IPS-18a (cell line): ENCODE measurements around the gene ACSS1.

Experiments
- H3K27ac ChIP-seq: one replicate; pipeline ENCODE4 v1.5.1; 2013; ENCODE audit warnings: low read length
- H3K27me3 ChIP-seq: one replicate; pipeline ENCODE4 v1.6.1; 2013; ENCODE audit warnings: mild to moderate bottlenecking, low read length; ENCODE audit not compliant: control insufficient read depth, insufficient read depth
- H3K36me3 ChIP-seq: one replicate; pipeline ENCODE4 v1.6.1; 2013; ENCODE audit warnings: low read depth, low read length; ENCODE audit not compliant: control insufficient read depth
- H3K4me1 ChIP-seq: one replicate; pipeline ENCODE4 v1.6.1; 2013; ENCODE audit warnings: low read depth, low read length; ENCODE audit not compliant: control insufficient read depth
- H3K4me3 ChIP-seq: one replicate; pipeline ENCODE4 v1.5.1; 2013; ENCODE audit warnings: low read length
- H3K9ac ChIP-seq: one replicate; pipeline ENCODE4 v1.6.1; 2013; ENCODE audit warnings: mild to moderate bottlenecking, low read length, moderate library complexity
- H3K9me3 ChIP-seq: one replicate; pipeline ENCODE4 v1.6.1; 2013; ENCODE audit warnings: low read depth, low read length; ENCODE audit not compliant: control insufficient read depth

Gene ACSS1

DNA sequence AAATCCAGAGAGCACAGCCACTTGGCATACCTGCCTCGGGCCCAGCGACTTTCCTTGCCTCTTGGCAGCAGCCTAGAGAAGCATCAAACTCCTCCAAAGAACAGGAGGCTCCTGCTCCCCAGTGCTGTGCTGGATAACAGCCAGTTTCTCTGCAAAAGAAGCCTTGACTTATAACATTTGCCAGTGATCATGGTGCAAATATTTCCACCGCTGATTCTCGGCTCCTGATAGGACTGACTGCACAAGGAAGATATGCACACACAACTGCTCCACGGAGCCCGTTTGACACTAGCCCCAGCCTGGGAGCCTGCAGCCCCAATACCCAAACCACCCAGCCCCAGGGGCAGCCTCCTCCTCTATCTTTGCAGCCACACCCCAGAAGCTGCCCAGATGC, 17.5 kb downstream of the ACSS1 start:
- Histone ChIP-seq H3K9ac (no peak overlapping the region), H3K36me3 (no peaks in the 10 kb centered on the region), H3K27ac (no peak overlapping the region), H3K9me3 (no peaks in the 10 kb centered on the region), H3K4me3 (no peak overlapping the region), H3K27me3 (no peaks in the 10 kb centered on the region), H3K4me1 (no peaks in the 10 kb centered on the region)

DNA sequence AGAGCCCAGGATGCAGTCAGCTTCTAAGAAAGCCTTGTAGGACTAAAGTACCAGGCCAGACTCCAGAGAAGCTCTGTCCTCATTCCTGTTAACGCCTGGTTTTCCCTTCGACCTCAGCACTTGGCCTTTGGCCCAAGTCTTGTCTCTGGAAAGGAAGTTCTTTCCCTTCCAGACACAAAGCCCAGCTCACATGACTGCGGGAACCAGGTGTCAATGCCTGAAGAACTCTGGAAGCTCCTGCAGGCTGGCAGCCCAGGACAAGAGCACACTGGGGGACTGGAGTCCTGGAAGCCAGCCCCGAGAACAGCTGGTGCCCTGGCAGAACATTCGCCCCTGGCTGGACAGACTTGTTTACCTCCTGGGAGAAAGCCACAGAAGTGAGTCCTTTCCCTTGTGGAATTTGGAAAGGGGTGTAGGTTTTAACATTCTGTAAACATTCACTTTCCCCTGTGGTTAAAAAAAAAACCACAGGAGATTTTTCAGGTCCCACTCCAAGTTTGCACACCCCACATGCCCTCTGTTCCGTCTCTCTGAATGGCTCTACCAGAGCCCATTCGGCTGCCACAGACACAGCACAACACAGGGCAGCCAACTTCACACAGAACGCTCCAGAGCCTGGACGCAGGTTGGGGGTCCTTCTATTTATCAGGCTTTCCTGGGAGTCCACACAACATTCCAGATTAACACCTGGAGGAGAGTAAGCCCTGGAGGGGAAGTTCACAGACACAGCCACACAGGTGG, 18.1 kb downstream of the ACSS1 start:
- H3K9ac ChIP-seq, result no peak overlapping the region
- H3K36me3 ChIP-seq, result no peaks in the 10 kb centered on the region
- no peak overlapping the region for H3K4me3 ChIP-seq
- no peak overlapping the region for H3K27ac ChIP-seq
- H3K9me3 ChIP-seq, result no peaks in the 10 kb centered on the region
- no peaks in the 10 kb centered on the region for H3K27me3 ChIP-seq
- no peaks in the 10 kb centered on the region for H3K4me1 ChIP-seq

DNA sequence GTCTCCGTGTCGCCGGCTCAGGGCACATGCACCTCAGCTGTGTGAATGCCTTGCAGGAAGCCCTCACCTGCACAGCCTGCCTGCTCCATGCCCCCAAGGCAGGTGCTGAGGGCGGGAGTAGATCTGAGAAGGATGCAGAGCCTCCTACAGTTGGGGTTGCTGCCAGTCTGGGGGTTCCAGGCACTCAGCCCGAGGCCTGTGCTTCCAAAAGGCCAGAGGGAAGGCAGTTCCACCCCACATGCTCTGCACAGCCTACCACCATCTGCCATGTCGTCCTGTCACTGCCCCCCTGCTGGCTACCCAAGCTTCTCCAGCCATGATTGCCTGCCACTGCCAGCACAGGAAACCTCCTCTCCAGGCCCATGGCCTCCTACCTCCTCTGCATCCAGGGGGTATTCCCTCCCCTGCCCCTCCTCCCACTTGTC, 19.3 kb downstream of the ACSS1 start:
- H3K36me3 ChIP-seq, result no peaks in the 10 kb centered on the region
- H3K4me1 ChIP-seq, result no peaks in the 10 kb centered on the region
- no peak overlapping the region for H3K9ac ChIP-seq
- H3K9me3 ChIP-seq, result no peaks in the 10 kb centered on the region
- no peak overlapping the region for H3K27ac ChIP-seq
- no peak overlapping the region for H3K4me3 ChIP-seq
- no peaks in the 10 kb centered on the region for H3K27me3 ChIP-seq

DNA sequence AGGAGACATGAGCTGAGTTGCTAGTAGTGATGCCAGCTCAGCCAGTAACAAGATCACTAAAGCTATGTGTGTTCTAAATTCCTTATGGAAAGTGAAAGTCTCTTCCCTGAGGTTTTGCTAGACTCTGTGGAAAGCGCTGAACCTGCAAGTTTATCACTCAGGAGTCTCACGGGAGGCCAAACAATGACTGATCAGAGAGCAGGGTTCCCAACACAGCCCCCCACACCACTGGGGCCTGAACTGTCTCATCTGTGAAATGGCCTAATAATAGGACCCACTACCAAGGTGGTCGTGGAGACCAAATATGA, 19.9 kb downstream of the ACSS1 start:
- H3K9ac ChIP-seq, result no peak overlapping the region

DNA sequence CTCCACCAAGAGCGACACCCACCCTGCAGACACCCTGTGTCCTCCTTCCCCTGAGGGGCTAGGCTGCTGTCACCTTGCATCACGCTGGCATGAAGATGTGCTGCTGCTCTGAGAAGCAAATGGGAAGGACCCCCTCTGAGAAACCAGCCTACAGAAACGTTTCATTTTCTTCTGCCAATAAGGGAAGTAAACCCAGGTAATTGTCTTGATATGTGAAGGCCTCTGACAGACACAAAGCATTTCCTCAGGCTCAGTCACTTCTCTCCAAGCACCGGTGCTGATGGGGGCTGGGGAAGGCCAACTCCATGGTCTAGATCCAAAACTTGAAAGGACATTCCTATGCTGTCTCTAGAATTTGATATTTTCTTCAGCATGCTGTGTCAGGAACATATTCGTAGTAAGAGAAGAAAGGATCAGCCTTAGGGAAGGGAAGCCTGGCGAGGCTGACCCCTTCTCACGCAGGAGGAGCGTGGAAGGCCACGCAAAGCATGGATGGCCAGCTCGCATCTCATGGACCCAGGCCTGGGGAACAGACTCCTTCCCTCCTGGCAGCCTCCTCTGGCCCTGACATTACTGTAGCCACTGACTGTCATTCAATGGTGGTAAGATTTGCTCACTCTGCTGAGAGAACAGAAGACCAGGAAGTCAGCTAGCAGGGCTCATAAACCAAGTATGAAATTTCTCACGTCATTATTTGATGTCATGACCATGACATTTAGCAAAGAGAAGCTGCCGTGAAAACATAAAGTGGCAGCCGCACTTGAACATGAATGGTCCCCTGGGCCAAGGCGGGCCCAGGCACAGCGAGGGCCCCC, 20.4 kb downstream of the ACSS1 start:
- no peaks in the 10 kb centered on the region for H3K9me3 ChIP-seq
- H3K36me3 ChIP-seq, result no peaks in the 10 kb centered on the region
- H3K4me1 ChIP-seq, result no peaks in the 10 kb centered on the region
- no peak overlapping the region for H3K4me3 ChIP-seq
- H3K27me3 ChIP-seq, result no peaks in the 10 kb centered on the region
- H3K9ac ChIP-seq, result no peak overlapping the region
- H3K27ac ChIP-seq, result no peak overlapping the region

More for the DNA sequence above, 19.9 kb downstream of the ACSS1 start:
- Histone ChIP-seq H3K9me3 (no peaks in the 10 kb centered on the region), H3K4me3 (no peak overlapping the region), H3K36me3 (no peaks in the 10 kb centered on the region), H3K4me1 (no peaks in the 10 kb centered on the region), H3K27me3 (no peaks in the 10 kb centered on the region), H3K27ac (no peak overlapping the region)

DNA sequence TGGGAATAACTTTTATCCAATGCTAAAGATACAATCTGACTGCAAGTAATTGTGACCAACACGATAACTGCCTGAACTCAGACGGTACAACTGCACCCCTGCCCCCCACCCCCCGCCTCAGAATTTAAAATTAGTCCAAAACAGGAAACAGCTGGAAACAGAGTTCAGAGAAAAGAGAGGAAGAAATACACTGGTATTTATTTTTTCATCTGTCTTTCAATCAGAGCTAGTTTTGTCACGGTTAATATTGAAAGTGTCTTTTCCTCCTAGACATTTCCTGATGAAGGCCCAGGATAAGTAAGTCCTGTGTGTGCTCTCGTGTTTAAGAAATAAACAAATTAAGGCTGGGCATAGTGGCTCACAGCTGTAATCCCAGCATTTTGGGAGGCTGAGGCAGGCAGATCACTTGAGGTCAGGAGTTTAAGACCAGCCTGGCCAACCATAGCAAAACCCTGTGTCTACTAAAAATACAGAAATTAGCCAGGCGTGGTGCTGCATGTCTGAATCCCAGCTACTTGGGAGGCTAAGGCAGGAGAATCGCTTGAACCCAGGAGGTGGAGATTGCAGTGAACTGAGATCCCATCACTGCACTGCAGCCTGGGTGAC, 21.5 kb downstream of the ACSS1 start:
- Histone ChIP-seq H3K4me1 (no peaks in the 10 kb centered on the region), H3K36me3 (no peaks in the 10 kb centered on the region), H3K27me3 (no peaks in the 10 kb centered on the region), H3K27ac (no peak overlapping the region), H3K4me3 (no peak overlapping the region), H3K9ac (no peak overlapping the region), H3K9me3 (no peaks in the 10 kb centered on the region)

DNA sequence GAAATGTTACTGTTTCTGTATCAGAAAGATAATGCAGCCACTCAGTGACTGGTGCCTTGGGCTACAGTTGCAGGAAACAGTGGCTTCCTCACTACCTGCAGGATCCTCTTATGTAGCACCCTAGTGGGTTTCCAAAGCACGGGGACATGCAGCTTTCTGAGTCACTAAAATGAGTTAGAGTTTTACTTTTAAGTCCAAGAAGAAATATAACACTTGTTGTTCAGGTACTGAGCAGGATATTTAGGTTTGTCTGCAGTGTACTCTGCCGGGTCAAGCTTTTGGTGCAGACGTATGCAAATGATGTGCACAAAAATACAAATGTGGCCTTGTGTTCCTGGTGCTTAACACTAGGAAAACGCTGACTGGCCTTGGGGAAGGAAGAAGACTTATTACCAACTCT, 22.0 kb downstream of the ACSS1 start:
- no peak overlapping the region for H3K4me3 ChIP-seq
- H3K4me1 ChIP-seq, result no peaks in the 10 kb centered on the region
- no peaks in the 10 kb centered on the region for H3K36me3 ChIP-seq
- H3K27me3 ChIP-seq, result no peaks in the 10 kb centered on the region
- no peaks in the 10 kb centered on the region for H3K9me3 ChIP-seq
- no peak overlapping the region for H3K9ac ChIP-seq
- no peak overlapping the region for H3K27ac ChIP-seq

DNA sequence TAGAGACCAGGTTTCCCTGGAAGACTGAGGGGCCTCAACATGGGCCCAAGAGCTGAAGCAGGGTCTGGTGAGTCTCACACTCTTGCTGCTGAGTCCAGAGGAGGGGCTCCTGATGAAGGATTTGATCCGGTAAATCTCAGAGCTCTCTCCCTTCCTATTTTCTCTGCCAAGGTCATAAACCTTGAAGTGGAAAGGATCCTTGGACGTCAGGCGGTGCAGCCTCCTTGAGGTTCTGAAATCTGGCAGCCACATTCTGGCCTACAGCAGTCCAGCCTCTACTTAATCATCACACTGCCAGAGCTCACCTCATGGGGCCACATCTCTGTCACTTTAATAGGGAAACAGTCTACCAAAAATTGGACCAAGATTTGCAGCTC, 24.0 kb downstream of the ACSS1 start:
- Histone ChIP-seq H3K4me1 (no peaks in the 10 kb centered on the region), H3K4me3 (no peak overlapping the region), H3K9me3 (no peaks in the 10 kb centered on the region), H3K27ac (no peak overlapping the region), H3K9ac (no peak overlapping the region), H3K36me3 (no peaks in the 10 kb centered on the region), H3K27me3 (no peaks in the 10 kb centered on the region)

DNA sequence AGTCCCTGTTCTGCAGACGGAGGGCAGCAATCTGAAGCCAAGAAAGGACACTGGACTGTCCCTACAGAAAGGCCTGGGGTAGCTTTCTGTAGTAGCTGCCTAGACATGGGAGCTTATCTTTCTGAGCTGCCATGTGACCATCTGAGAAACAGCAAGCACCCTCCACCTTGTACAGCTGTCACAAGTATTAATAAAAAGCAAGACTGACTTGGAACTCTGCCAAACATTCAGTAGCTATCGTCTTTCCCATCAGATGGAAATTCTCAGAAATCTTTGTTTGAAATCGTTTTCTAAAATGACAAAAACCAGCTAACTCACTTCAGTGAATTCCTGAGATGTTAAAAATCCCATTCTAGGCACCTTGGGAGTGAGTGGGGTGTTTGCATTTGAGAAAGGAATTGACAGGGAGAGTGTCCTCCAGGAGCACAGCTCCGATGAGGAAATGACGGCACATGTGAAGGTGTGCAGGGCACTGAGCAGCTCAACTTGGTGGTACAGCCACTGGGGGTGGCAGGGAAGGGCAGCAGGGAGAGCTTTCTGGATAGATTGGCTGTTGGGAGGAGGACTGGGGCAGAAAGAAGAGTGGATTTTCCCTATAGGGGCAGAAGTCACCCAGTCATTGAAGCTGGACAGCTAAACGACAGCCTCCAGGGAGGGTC, 24.5 kb downstream of the ACSS1 start:
- no peaks in the 10 kb centered on the region for H3K27me3 ChIP-seq
- H3K4me3 ChIP-seq, result no peak overlapping the region
- no peaks in the 10 kb centered on the region for H3K4me1 ChIP-seq
- no peak overlapping the region for H3K9ac ChIP-seq
- no peaks in the 10 kb centered on the region for H3K36me3 ChIP-seq
- no peaks in the 10 kb centered on the region for H3K9me3 ChIP-seq
- no peak overlapping the region for H3K27ac ChIP-seq

DNA sequence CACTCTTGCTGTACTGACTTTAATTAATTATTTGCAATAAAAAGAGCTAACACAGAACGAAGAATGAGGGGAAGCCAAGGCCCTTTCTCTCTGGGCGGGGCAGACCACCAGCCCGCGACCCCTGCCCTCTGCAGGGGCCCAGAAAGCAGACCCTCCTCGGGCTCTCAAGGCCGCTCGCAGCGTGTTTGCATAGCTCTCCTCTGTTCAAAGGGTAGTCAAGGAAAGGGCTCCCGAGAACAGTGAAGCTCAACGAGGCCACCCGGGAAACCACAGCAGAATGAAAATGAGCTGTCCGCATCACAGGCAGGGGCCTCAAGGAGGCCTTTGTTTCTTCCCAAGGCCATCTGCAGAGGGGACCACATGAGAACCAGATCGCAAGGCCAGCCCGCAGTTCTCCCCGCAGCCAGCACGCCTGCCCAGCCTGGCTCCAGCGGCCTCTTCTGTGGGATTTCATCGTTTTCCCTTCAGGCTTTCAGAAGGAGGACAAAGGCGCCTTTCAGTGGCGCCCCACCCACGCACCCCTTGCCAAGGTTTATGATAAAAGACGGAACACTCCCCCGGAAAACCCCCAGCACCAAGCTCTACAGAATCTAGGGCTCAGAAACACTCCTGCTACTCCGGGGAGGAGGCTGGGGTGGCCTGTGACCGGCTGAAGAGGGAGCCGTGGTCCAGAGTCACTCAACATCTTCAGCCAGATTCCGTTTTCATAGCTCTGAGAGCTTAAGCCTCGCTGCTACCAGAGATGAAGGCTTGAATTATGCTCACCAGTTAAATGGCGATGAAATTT, 25.3 kb downstream of the ACSS1 start:
- Histone ChIP-seq H3K9ac (no peak overlapping the region), H3K4me1 (no peaks in the 10 kb centered on the region), H3K9me3 (no peaks in the 10 kb centered on the region), H3K27me3 (no peaks in the 10 kb centered on the region), H3K4me3 (no peak overlapping the region), H3K36me3 (no peaks in the 10 kb centered on the region), H3K27ac (no peak overlapping the region)

DNA sequence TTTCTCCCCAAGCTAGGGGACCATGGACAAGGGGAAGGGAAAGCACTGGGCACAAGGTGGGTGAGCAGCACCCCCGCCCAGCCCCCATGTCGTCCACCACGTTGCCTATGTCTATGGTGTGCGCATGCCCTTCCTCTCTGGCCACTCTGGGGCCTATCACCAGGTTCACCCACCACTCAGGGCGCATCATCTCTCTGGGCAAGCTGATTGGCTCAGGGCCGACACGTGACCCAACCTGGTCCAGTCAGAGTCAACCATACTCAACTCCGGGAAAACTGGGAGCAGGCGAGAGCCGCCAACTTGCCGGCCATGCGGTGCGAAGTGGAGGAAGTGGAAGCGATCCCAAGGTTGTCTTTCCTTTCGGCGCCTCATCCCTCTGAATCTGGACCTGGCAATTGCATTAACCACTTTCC, 25.9 kb downstream of the ACSS1 start:
- Histone ChIP-seq H3K4me3 (no peak overlapping the region), H3K27ac (no peak overlapping the region), H3K36me3 (no peaks in the 10 kb centered on the region), H3K9me3 (no peaks in the 10 kb centered on the region), H3K27me3 (no peaks in the 10 kb centered on the region), H3K4me1 (no peaks in the 10 kb centered on the region), H3K9ac (no peak overlapping the region)
